Renal cortical epithelial cell (primary cell): ENCODE results near the gene MYH7. TPM values are rescaled to one million over a fixed set of nuclear protein-coding genes. Genes with fewer than 3 reads are reported as not detected.
"Not testable (repeated sequence)": the region's sequence is repeated elsewhere in the genome, so short reads cannot be mapped to it uniquely, and the experiment has no call there.

Experiments
- DNase-seq: peaks from one replicate; pipeline ENCODE4 v3.0.0-alpha.2; 2011; ENCODE audit warnings: low read depth
- total RNA-seq: library from RNA; depleted of rRNA; stranded (reverse); fragments of >200 nt; gene quantifications from 2 replicates; pipeline ENCODE4 v1.2.3, GENCODE V29; 2014

The MYH7 gene
- total RNA-seq, 1 donor from 2014 or later, result not detected

DNA sequence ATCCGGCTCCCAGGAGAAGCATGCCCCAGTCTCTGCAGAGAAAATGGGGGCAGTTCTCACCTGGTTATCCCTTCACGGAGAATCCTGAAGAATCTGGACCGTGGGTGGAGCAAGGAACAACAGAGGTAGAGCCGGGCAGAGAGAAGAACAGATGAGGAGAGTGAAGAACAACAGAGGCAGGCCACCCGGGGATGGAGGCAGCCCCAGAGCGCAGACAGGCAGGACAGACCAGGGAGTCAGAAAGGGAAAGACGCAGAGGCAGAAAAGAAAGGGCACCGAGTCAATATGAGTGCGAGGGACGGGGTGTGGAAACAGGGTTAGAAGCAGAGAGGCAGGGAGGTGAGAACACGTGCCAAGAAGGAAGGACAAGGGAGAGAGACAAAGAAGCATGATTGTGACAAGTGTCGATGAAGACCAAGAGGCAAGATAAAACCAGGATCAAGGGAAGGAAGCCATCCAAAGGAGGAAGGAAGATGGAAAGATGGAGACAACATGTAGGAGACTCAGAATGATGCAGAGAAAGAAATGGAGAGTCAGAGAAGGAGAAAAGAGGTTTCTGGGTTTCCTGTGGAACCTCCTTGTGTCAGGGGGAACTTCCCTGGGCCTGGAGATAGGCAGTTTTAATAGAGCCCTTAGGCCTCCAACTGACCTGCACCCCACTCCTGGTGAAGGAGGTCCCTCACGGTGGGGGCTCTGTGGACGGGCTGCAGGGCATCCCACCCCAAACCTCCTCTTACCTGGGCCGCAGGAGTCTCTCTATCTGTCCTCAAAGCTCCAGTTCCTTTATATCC is 27.7 kb downstream of the MYH7 start, which contains the start of gene MYH6:
MYH6 (minus strand) TSS at position 758 of the 791 bp plus-strand sequence. CDS start 1,050 bp downstream, outside the sequence.
- no peak for DNase-seq

- no peak for DNase-seq
Observed at GRCh38 chr14:23406725-23407355, 28.6 kb downstream of the MYH7 start.

GRCh38 chr14:23406244-23406643 is 29.2 kb downstream of the MYH7 start:
- DNase-seq, result peak; percentile 26

- no peak for DNase-seq
Observed at GRCh38 chr14:23405516-23406025, 29.9 kb downstream of the MYH7 start.

- no peak for DNase-seq
Observed at GRCh38 chr14:23405096-23405495, 30.4 kb downstream of the MYH7 start.

GRCh38 chr14:23404331-23404900 is 31.0 kb downstream of the MYH7 start:
- DNase-seq, result no peak

DNA sequence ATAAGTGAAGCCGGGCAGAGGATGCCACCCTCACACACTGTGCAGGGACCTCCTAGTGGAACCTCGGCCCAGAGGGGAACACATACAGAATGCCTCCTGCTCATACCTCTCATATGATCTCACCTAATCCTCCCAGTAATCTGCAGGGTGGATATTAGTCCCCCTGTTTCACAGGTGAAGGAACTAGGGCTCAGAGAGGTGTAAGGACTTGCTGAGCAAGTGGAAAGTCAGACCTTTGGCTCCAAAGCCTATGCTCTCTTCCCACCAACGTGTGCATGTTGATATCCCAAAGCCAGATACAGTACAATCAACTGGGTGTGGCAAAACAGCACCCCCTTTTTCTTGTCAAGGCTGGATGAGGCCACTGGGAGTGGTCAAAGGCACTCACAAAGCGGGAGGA is 31.6 kb downstream of the MYH7 start:
- no peak for DNase-seq

DNA sequence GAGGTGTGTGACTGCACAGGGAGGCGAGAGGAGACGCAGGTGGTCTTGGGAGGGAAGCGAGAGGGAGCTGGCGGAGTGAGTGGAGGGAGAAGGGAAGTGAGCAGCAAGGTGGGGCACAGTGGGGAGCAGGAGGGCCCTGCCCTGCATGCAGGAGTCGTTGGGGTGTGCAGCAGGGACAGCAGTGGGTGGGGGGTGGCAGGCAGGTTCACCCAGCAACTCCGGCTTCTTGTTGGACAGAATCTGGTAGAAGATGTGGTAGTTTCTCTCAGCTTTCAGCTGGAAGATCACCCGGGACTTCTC is 32.4 kb downstream of the MYH7 start:
- DNase-seq, result no peak

DNA sequence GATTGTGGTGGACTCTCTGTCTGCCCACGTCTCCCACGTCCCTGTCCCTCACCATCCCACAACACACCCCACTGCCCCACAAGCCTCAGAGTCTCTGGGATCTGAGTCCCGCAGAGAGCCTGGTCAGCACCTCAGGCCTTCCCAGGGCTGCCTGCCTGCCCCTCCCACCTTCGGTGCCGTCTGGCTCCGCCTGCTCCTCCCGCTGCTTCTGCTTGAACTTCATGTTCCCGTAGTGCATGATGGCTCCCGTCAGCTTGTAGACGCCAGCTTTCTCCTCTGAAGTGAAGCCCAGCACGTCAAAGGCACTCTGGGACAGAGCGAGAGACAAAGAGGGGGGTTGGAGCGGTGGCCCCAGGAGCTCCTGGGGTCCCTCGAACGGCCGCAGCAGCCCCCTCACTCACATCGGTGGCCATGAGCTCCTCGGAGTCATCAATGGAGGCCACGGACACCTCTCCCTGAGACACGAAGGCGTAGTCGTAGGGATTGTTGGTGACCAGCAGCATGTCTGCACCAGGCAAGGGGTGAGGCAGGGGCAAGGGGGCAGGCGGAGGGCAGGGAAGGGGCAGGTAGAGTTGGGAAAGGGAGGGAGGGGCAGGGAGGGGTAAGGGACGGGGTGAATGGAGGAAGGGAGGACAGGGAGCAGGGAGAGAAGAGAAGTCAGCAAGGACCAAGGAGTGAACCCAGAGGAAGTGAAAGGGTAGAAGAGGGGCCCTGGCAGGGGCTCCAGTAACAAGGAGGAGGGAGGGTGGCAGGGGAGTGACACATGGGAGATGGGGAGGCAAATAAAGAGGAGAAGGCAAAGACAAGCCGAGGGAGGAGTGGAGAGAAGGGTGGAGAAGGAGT is 32.9 kb downstream of the MYH7 start:
- DNase-seq, result no peak

GRCh38 chr14:23401291-23401690 is 34.2 kb downstream of the MYH7 start:
- no peak for DNase-seq

GRCh38 chr14:23400496-23401149 is 34.8 kb downstream of the MYH7 start:
- not testable (repeated sequence) for DNase-seq

DNA sequence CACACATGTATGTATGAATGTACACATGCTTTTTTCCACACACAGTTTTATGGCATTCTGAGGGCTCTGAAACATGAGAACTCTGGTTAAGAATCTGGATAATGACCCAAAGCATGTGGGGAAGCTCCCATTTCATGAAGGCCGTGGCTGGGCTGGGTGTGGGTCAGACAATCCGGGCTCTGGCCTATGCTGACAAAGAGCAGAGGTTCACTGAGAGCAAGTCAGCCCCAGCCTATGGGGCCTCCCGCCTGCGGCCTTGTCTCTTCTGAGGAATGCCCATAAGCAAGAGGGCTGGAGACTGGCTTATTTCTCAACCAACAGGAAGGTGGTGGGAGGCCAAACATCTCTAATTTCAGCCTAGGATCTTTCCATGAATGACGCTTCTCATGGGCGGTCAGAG is 35.9 kb downstream of the MYH7 start:
- no peak for DNase-seq

DNA sequence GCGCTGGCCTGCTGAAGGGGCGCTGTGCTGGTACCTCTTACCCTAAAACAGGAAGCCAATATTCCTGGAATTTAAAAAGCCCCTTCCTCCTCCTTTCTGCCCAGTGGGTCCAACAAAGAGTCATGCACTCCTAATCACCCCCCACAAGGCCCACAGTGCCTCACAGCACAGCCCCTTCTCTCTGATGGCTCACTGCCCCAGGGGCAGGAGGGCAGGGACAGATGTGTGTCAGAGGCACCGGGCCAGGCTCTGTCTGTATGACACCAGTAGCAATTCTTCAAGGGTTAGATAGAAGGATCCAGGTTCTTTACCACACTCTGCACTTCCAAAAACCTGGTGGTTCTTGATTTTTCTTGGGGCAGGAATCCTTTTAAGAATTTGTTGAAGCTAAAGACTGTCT is 36.3 kb downstream of the MYH7 start:
- no peak for DNase-seq

DNA sequence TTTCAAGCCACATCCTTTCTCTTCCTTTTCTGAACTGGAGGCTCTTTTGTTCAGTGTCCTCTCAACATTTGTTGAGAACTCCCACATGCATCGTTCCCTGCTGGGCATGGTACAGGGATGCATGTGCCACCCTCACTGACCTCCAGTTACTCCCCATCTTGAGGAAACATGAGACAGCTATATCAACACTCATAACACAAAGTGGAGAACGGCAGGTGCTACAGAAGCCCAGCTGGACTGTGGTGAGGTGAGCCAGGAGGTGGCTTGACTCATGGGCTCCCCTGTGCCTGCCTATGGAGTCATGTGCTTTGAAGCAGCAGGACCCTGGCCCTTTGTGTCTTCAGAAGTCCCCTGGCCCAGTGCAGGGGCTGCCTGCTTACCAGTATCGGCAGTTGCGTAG is 37.1 kb downstream of the MYH7 start:
- no peak for DNase-seq

DNA sequence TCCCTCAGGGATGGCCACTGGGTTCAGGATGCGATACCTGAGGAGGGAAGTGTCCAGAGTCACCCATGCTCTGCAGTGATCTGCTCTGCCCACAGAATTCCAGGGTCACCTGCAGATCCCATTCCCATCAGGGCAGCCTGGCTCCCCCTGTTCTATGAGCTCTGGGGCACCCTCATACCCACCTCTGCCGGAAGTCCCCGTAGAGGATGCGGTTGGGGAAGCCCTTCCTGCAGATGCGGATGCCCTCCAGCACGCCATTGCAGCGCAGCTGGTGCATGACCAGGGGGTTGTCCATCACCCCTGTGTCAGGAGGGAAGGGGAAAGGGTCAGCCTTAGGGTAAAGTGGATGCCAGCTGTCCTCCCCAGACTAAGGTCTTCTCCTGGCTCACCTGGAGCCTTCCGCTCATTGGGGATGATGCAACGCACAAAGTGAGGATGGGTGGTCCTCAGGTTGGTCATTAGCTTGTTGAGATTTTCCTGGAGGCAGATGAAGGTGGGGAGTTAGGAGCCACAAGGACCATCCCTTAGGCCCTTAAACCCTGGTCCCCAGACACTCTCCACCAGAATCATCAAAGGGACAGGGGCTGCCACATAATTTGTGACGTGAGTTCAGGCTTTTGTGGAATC is 38.6 kb downstream of the MYH7 start:
- DNase-seq, result no peak

DNA sequence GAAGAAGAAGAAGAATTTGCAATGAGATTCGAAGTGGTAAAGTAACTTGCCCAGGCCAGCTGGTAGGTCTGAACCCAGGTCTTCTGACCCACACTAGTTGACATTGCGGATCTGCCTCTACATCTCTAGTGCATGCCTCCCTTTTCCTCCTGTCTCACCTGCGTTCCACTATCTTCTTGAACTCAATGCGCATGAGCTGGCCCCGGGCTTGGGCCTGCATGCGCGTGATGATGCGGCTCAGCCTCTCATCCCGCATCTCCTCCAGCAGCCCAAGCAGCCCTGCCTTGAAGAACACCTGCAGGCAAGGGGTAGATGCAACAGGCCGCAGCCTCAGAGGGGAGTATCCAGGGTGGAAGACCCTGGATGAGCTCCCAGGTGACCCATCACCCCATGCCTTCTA is 39.3 kb downstream of the MYH7 start:
- DNase-seq, result no peak

DNA sequence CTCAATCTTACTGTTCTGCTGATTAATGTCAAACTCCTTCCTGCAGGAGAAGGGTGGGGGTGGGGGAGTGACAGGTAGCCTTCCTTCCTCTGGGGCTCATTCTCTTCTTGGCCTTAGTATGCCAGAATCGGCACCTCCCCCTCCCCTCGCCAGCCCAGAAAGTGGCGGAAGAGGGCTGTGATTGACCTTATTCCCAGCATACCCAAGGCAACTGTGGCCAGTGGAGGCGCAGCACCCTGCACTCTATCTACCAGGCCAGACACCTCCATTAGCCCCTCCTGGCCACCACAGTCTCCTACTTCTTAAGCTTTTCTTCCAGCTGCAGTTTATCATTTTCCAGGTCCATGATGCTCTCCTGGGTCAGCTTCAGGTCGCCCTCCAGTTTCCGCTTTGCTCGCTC is 42.8 kb downstream of the MYH7 start:
- DNase-seq, result no peak

GRCh38 chr14:23389871-23390270 is 45.6 kb downstream of the MYH7 start:
- DNase-seq, result not testable (repeated sequence)

DNA sequence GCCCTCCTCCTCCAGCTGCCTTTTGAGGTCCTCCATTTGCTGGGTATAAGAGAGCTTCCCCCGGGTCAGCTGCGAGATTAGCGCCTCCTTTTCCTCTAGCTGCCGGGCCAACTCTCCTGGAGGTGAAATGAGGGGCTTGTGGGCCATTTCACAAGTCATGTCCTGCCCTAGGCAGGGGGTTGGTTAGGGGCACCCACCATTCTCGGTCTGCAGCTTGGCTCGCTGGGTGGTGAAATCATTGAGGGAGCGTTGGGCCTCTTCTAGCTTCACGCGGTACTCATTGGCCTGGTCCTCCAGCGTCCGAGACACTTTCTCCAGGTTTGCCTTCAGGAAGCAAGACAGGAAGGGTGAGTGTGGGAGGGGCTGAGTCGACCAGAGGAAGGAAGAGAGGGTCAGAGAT is 46.1 kb downstream of the MYH7 start:
- DNase-seq, result no peak

DNA sequence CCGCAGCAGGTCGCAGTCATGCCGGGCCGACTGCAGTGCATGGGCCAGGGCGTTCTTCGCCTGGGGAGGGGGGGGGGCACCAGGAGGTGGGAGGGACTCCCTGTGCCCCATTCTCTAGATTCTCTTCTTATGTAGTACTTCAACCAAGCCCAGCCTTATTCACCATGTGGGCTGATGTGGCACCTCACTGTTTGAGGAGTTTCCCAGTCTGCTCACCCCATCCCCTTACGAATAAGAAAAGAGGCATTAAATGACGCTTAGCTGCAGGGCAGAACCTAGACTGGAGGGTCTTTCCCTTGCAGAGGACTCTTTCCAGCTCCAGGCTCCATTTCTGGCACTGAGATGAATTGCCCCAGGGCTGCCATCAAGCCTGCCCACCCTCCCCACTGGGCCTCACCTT is 46.5 kb downstream of the MYH7 start:
- DNase-seq, result no peak
